ENCODE results near the gene ZNF865. TPM values are rescaled to one million over a fixed set of nuclear protein-coding genes. Genes with fewer than 3 reads are reported as not detected.

ZNF865 gene
- total RNA-seq, 1 experiment from 2014 or later: 13.2 TPM

DNA sequence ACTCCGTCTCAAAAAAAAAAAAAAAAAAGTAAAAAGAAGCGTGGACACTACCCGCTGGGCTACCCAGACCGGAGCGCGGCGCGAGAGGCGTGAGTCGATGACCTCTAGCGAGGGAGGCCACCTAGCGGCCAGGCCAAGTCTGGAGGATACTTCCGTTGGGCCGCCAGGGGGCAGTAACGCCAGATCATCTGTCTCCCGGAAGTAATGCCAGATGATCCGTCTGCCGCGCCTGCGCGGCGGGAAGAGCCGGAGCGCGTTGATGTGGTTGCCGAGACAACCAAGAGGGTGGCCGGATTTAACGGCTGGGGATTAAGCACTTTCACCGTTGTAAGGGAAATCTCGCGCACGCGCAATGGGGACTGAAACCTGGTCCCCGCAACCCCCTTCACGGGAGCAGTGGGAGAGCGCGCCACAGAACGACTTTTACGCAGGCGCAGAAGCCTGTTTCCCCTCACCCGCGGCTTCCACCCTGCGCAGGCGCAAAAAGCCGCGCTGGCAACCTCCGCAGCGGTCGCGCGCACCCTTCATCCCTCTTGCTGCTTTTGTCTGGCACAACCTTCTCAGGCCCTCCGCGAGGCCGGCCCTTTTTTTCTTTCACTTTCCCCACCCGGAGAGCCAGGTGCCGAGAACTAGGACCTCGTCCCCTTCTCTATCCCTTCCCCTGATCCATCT lies 48.3 kb downstream of the ZNF865 start:
- no peaks in the 10 kb centered on the region for H3K9me3 Mint-ChIP-seq (ENCODE audit: unreplicated experiment)
- ChIA-PET POLR2A (interaction anchor here (0.7 to 1.7 kb wide), 18 partner anchors 11 to 537 kb away, joined by 3 to 17 read pairs (median 8); partner anchors contain the start of genes FIZ1, HSPBP1, ISOC2 and KMT5C), CTCF (interaction anchor here (0.6 to 1.6 kb wide), 33 partner anchors 11 to 1479 kb away, joined by 3 to 53 read pairs (median 4); partner anchors contain the start of genes FIZ1, ISOC2, MBOAT7 and ZNF581)
- TF ChIP-seq, protein P1, sequence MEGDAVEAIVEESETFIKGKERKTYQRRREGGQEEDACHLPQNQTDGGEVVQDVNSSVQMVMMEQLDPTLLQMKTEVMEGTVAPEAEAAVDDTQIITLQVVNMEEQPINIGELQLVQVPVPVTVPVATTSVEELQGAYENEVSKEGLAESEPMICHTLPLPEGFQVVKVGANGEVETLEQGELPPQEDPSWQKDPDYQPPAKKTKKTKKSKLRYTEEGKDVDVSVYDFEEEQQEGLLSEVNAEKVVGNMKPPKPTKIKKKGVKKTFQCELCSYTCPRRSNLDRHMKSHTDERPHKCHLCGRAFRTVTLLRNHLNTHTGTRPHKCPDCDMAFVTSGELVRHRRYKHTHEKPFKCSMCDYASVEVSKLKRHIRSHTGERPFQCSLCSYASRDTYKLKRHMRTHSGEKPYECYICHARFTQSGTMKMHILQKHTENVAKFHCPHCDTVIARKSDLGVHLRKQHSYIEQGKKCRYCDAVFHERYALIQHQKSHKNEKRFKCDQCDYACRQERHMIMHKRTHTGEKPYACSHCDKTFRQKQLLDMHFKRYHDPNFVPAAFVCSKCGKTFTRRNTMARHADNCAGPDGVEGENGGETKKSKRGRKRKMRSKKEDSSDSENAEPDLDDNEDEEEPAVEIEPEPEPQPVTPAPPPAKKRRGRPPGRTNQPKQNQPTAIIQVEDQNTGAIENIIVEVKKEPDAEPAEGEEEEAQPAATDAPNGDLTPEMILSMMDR (IDR thresholded peaks at IDR 0.05; ENCODE audit: insufficient read depth in 1 of 2, low read depth in 1 of 2, low read length in 1 of 2, severe bottlenecking in 1 of 2, unreplicated experiment in 1 of 2): peak; percentile 100
- peak; percentile 98 to 99 for DNase-seq
- intact Hi-C loops (cut with micrococcal nuclease; ENCODE audit: unreplicated experiment): loop anchor here (2.0 to 10.0 kb wide), 3 partner anchors 13 to 491 kb away; partner anchors contain the start of genes EPN1, ZNF444 and ZNF580
- Histone ChIP-seq H3K4me1 (peaks cover 6% of the 10 kb centered on the region; the same call in 1 of the 2 replicates), H3K4me3 (ENCODE audit: low read depth, low read length) (peak overlapping the region; percentile 87), H3K9me3 (no peaks in the 10 kb centered on the region), H3K36me3 (ENCODE audit: control insufficient read depth, insufficient read depth, low read length) (no peaks in the 10 kb centered on the region), H3K27me3 (replicated peaks; ENCODE audit: control insufficient read depth, insufficient read depth, low read length) (no peaks in the 10 kb centered on the region)
- peaks cover 8% of the 10 kb centered on the region for H3K4me1 Mint-ChIP-seq (ENCODE audit: low read depth, unreplicated experiment)
- H3K4me3 Mint-ChIP-seq (ENCODE audit: unreplicated experiment): peak overlapping the region; percentile 98
- BruUV-seq (replicated peaks): TSS peak; percentile 51
- H3K27ac Mint-ChIP-seq (ENCODE audit: unreplicated experiment): peak overlapping the region; percentile 98
- H3K36me3 Mint-ChIP-seq (ENCODE audit: insufficient read depth, unreplicated experiment): peaks cover 56% of the 10 kb centered on the region
- H3K27me3 Mint-ChIP-seq (ENCODE audit: insufficient read depth, unreplicated experiment): no peaks in the 10 kb centered on the region

DNA sequence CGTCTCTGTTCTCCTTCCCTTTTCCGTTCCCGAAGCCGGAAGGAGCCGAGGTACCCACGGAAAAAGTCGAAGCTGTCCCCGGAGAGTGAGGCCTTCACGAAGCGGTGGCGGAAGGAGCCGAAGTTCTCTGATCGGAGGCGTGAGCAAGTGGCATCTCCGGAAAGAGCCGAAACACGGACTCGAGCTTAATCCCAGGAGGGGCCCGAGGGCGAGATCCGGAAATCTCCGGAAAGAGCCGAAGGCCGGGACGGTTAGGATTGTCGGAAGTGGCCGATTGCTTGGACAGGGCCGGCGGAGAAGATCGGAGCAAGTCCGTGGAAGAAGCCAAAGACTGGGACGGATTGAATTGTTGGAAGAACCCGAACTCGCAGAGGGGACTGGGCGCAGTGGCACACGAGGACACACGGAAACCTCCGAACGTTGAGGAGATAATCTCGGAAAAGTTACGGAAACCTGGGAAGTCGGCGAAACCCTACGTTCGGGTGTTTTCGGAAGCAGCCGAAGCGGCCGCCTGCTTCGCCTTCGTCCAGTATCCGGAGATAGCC lies 48.9 kb downstream of the ZNF865 start:
- Histone ChIP-seq H3K9me3 (no peaks in the 10 kb centered on the region), H3K4me3 (ENCODE audit: low read depth, low read length) (peak overlapping the region; percentile 87), H3K36me3 (ENCODE audit: control insufficient read depth, insufficient read depth, low read length) (no peaks in the 10 kb centered on the region), H3K27me3 (replicated peaks; ENCODE audit: control insufficient read depth, insufficient read depth, low read length) (no peaks in the 10 kb centered on the region), H3K4me1 (peaks cover 6% of the 10 kb centered on the region; the same call in 1 of the 2 replicates)
- CTCF ChIA-PET: interaction anchor here (0.6 to 1.6 kb wide), 30 partner anchors 12 to 1480 kb away, joined by 3 to 53 read pairs (median 4); partner anchors contain the start of genes FIZ1, ISOC2, KMT5C and MBOAT7
- Mint-ChIP-seq H3K27ac (ENCODE audit: unreplicated experiment) (peak overlapping the region; percentile 98), H3K4me1 (ENCODE audit: low read depth, unreplicated experiment) (peaks cover 12% of the 10 kb centered on the region), H3K27me3 (ENCODE audit: insufficient read depth, unreplicated experiment) (no peaks in the 10 kb centered on the region), H3K4me3 (ENCODE audit: unreplicated experiment) (peak overlapping the region; percentile 98), H3K9me3 (ENCODE audit: unreplicated experiment) (no peaks in the 10 kb centered on the region), H3K36me3 (ENCODE audit: insufficient read depth, unreplicated experiment) (peaks cover 58% of the 10 kb centered on the region)
- peak; percentile 99 to 100 for DNase-seq
- POLR2A ChIA-PET: interaction anchor here (0.5 to 1.7 kb wide), 22 partner anchors 12 to 538 kb away, joined by 3 to 17 read pairs (median 5); partner anchors contain the start of genes FIZ1, HSPBP1, ISOC2 and KMT5C
- intact Hi-C loops (cut with micrococcal nuclease; ENCODE audit: unreplicated experiment): loop anchor here (2.0 to 10.0 kb wide), 3 partner anchors 14 to 490 kb away; partner anchors contain the start of genes EPN1, ZNF444 and ZNF580
- TF ChIP-seq, protein P1 (IDR thresholded peaks at IDR 0.05; ENCODE audit: insufficient read depth in 1 of 2, low read depth in 1 of 2, low read length in 1 of 2, severe bottlenecking in 1 of 2, unreplicated experiment in 1 of 2): no peak
- no TSS peak for BruUV-seq (replicated peaks)
